Epithelial cell of esophagus (primary cell): ENCODE measurements around the gene RNF114.
"Not testable (repeated sequence)": the region's sequence is repeated elsewhere in the genome, so short reads cannot be mapped to it uniquely, and the experiment has no call there.

Source experiments
- DNase-seq: peaks from one replicate; pipeline ENCODE4 v3.0.0; 2010; ENCODE audit warnings: low read depth
- H3K4me3 ChIP-seq: 2 replicates; pipeline ENCODE4 v1.5.1; 2011; ENCODE audit warnings: mild to moderate bottlenecking, low read length, control low read depth
- TF ChIP-seq, protein P1 (sequence below): IDR thresholded peaks from 2 replicates; pipeline ENCODE4 v1.5.1; 2011; ENCODE audit warnings: low read depth, mild to moderate bottlenecking, low read length, control low read depth, inconsistent platforms; ENCODE audit not compliant: insufficient read depth; ENCODE audit errors: missing control alignments

Gene RNF114

DNA sequence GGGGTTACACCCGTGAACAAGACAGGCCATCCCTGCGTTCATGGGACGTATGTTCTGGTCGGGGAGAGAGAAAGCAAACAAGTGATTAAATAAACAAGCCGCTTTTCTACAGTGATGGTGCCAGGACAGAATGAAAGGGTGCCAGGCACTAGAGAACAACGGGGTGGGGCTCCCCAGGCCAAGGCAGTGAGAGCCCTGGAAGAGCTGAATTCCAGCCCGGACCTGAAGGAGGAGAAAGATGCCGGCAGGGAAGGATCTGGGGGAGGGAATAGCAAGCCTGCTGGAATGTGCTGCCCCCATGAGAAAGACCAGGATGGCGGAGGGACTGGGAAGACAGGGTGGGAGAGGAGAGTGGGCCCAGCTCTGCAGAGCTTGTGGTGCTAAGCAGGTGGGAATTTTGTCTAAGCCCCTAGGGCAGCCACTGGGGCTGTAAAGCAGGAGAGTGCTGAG lies 54.1 kb downstream of the RNF114 start:
- no peak overlapping the region for H3K4me3 ChIP-seq
- DNase-seq = no peak
- TF ChIP-seq, protein P1, sequence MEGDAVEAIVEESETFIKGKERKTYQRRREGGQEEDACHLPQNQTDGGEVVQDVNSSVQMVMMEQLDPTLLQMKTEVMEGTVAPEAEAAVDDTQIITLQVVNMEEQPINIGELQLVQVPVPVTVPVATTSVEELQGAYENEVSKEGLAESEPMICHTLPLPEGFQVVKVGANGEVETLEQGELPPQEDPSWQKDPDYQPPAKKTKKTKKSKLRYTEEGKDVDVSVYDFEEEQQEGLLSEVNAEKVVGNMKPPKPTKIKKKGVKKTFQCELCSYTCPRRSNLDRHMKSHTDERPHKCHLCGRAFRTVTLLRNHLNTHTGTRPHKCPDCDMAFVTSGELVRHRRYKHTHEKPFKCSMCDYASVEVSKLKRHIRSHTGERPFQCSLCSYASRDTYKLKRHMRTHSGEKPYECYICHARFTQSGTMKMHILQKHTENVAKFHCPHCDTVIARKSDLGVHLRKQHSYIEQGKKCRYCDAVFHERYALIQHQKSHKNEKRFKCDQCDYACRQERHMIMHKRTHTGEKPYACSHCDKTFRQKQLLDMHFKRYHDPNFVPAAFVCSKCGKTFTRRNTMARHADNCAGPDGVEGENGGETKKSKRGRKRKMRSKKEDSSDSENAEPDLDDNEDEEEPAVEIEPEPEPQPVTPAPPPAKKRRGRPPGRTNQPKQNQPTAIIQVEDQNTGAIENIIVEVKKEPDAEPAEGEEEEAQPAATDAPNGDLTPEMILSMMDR = no peak

DNA sequence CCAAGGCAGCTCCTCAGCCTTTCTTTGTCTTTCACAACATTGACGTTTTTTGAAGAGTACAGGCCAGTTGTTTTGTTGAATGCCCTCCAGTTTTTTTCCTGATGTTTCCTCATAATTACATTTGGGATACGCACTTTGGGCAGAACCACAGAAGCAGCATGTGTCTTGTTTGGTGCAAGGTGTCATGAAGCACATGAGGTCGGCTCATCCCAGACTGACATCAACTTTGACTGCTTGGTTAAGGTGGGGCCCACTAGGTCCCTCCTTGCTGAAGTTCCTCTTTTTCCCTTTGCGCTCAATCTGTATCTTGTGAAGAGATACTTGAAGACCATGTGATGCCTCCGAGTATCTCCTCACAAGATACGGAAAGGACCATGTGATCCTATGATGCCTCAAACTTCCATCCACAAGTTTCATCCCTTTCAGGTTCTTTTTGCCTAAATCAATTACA lies 57.1 kb downstream of the RNF114 start:
- H3K4me3 ChIP-seq = no peak overlapping the region
- DNase-seq = no peak
- TF ChIP-seq, protein P1 = no peak

DNA sequence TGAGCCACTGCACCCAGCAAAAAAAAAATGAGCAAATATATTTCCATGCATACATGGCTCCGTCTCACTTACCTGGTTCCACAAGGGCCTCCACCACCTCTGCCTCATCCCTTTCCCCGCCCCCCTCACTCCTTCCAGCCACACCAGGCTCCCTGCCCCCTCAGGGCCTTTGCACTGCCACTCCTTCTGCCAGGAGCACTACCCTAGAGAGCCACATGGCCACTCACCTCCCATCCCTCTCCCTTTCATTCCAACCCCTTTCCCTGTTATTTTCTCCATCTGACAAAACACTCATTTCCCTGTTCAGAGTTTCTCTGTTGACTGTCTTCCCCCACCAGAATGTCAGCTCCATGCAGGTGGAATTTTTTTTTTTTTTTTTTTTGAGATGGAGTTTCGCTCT lies 59.4 kb downstream of the RNF114 start:
- no peak for DNase-seq
- no peak overlapping the region for H3K4me3 ChIP-seq
- TF ChIP-seq, protein P1 = no peak

- not testable (repeated sequence) for DNase-seq, H3K4me3 ChIP-seq
These were observed 62.4 kb downstream of the RNF114 start for GRCh38 chr20:49998478-49999188.

GRCh38 chr20:49999329-49999728 lies 63.1 kb downstream of the RNF114 start:
- DNase-seq = no peak
- TF ChIP-seq, protein P1 = no peak
- no peak overlapping the region for H3K4me3 ChIP-seq

GRCh38 chr20:50000548-50001222 lies 64.5 kb downstream of the RNF114 start:
- H3K4me3 ChIP-seq, DNase-seq: not testable (repeated sequence)

DNA sequence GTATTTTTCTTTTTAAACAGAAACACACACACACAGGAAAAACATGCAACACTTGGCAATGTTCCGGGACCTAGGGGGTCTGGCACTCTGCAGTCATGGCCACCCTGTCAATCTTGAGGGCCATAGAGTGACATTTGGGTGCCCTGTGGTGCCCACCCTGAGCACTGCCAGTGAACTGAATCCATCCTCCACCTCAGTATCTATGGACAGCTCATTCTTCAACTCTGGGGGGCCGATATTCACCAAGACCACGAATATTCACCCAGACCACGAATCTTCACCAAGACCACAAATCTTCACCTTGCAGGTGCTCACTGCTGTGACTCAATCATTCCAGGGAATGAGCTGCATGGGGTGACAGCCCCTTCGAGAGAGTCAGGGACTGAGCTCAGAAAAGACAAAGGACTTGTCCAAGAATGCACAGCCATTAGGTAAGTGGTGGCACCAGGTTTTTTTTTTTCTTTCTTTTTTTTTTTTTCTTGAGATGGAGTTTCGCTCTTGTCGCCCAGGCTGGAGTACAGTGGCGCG lies 65.7 kb downstream of the RNF114 start:
- TF ChIP-seq, protein P1 = no peak
- no peak for DNase-seq
- H3K4me3 ChIP-seq = no peak overlapping the region

- peak; percentile 95 for DNase-seq
- TF ChIP-seq, protein P1 = no peak
- H3K4me3 ChIP-seq = no peak overlapping the region
These were observed 67.1 kb downstream of the RNF114 start for GRCh38 chr20:50003253-50003656.
